Common myeloid progenitor, CD34-positive (primary cell): ENCODE measurements around the gene LELP1.
A peak's percentile ranks its signal among the peaks of the same experiment; 100 is the strongest.

Experiments used
- CTCF ChIA-PET: fragments of 350-600 bp; sonication (Branson Sonifier 250); formaldehyde crosslinking; loops from one replicate; lab custom pipeline; 2021; ENCODE audit warnings: antibody characterized with exemption; lab: Charles Lee
- POLR2A ChIA-PET: fragments of 350-600 bp; sonication (Branson Sonifier 250); formaldehyde crosslinking; loops from one replicate; lab custom pipeline; 2021; ENCODE audit warnings: antibody characterized with exemption; lab: Charles Lee
- DNase-seq, 3 donors: peaks; one replicate each; pipeline versions ENCODE4 v3.0.0 to v3.0.0-alpha.2; 2013
- H3K27ac ChIP-seq, 2 experiments: 1 replicate in 1 of 2; 2 replicates in 1 of 2; pipeline ENCODE4 v1.7.0; 2013; ENCODE audit warnings: inconsistent platforms in 2 of 2, low read length in 2 of 2, mild to moderate bottlenecking in 2 of 2, low read depth in 1 of 2, moderate library complexity in 1 of 2; ENCODE audit not compliant: severe bottlenecking in 2 of 2, insufficient read depth in 1 of 2, poor library complexity in 1 of 2
- H3K27me3 ChIP-seq, 5 experiments: replicated peaks in 2 of 5; 1 replicate in 3 of 5; 2 replicates in 2 of 5; pipeline versions ENCODE4 v1.6.1 to v1.7.0; 2013; ENCODE audit warnings: low read length in 4 of 5, mild to moderate bottlenecking in 2 of 5, moderate library complexity in 2 of 5, inconsistent platforms in 1 of 5; ENCODE audit not compliant: insufficient read depth in 5 of 5, control insufficient read depth in 4 of 5
- H3K36me3 ChIP-seq, 4 experiments: 1 replicate in 2 of 4; 2 replicates in 2 of 4; pipeline versions ENCODE4 v1.6.1 to v1.7.0; 2013; ENCODE audit warnings: low read length in 3 of 4, control low read depth in 1 of 4, mild to moderate bottlenecking in 1 of 4; ENCODE audit not compliant: control insufficient read depth in 4 of 4, insufficient read depth in 4 of 4
- H3K4me1 ChIP-seq, 4 experiments: 1 replicate in 3 of 4; 2 replicates in 1 of 4; pipeline versions ENCODE4 v1.6.1 to v1.7.1; 2013; ENCODE audit warnings: low read length in 3 of 4, mild to moderate bottlenecking in 3 of 4, control low read depth in 1 of 4, inconsistent platforms in 1 of 4, moderate library complexity in 1 of 4; ENCODE audit not compliant: control insufficient read depth in 4 of 4, insufficient read depth in 4 of 4; ENCODE audit errors: control extremely low read depth in 1 of 4
- H3K4me3 ChIP-seq, 7 experiments: 1 replicate in 4 of 7; 2 replicates in 3 of 7; pipeline versions ENCODE4 v1.5.1 to v1.7.0; 2013; ENCODE audit warnings: mild to moderate bottlenecking in 7 of 7, low read length in 6 of 7, moderate library complexity in 6 of 7, inconsistent platforms in 2 of 7, low read depth in 2 of 7, control low read depth in 1 of 7; ENCODE audit not compliant: insufficient read depth in 4 of 7, control insufficient read depth in 1 of 7; ENCODE audit errors: extremely low read depth in 1 of 7
- H3K9me3 ChIP-seq, 5 experiments: 1 replicate in 4 of 5; 2 replicates in 1 of 5; pipeline versions ENCODE4 v1.6.1 to v1.7.1; 2013; ENCODE audit warnings: low read length in 4 of 5, mild to moderate bottlenecking in 2 of 5, inconsistent platforms in 1 of 5, low read depth in 1 of 5, moderate library complexity in 1 of 5; ENCODE audit not compliant: control insufficient read depth in 4 of 5, insufficient read depth in 2 of 5; ENCODE audit errors: control extremely low read depth in 1 of 5
- WGBS: methylation state at CpG from one replicate; pipeline ENCODE4 v1.1.5; 2013; ENCODE audit not compliant: insufficient coverage; 5-methylcytosine and 5-hydroxymethylcytosine counted together

The LELP1 gene

DNA sequence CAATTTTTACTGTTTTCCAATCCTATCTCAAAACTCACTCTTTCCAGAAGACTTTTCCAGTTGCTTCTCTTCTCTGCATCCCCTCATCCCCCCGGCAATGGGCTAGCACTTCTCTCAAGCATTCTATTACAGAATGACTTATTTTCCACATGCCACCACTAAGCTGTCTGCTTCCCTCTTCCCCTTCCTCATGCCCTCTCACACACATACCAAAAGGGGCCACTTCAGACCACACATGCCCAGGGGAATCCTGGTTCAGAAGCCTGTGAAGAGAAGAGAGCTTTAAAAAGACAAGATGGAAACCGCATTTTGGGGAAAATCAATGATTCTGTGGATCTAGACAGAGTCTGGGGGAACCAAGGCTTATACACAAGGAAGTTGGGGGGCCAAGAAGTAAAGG lies 47.9 kb downstream of the LELP1 start:
- H3K36me3 ChIP-seq = no peaks in the 10 kb centered on the region
- no peak for DNase-seq
- no peaks in the 10 kb centered on the region for H3K9me3 ChIP-seq
- ChIA-PET POLR2A (no interaction called here), CTCF (interaction anchor here (1.1 to 1.4 kb wide), 2 partner anchors 11 to 12 kb away, joined by 3 read pairs; no protein-coding TSS in a partner anchor)
- WGBS = 60% methylated on average over 2 of the region's 2 CpGs
- no peak overlapping the region for H3K27ac ChIP-seq
- H3K27me3 ChIP-seq = peaks cover 0 to 6% (median 0%) of the 10 kb centered on the region in 5 experiments
- H3K4me1 ChIP-seq = no peaks in the 10 kb centered on the region
- no peak overlapping the region for H3K4me3 ChIP-seq

DNA sequence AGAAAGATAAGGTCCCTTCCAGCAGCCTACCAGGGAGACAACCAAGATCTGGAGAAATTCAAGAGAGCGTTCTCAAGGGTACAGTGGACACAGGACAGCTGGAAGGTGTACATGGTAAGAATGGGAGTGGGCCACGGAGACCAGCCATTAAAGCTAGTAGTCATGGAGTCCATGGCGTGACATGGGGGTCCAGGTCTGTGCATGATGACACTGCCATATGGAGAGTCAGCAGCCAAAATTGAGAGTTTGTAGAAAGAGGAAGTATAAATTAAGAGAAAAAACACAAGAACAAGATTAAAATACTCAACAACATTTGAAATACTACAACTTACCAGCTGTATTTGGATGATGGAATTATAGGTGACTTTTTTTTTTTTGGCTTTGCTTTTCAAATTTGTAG lies 48.3 kb downstream of the LELP1 start:
- no peaks in the 10 kb centered on the region for H3K36me3 ChIP-seq
- no peaks in the 10 kb centered on the region for H3K4me1 ChIP-seq
- ChIA-PET CTCF (interaction anchor here (1.1 to 1.4 kb wide), 2 partner anchors 11 to 12 kb away, joined by 3 read pairs; no protein-coding TSS in a partner anchor), POLR2A (no interaction called here)
- H3K27ac ChIP-seq = no peak overlapping the region
- no peaks in the 10 kb centered on the region for H3K9me3 ChIP-seq
- DNase-seq = peak in 2 of 3 donors; percentile 26 to 43
- WGBS = 90% methylated on average over 2 of the region's 3 CpGs
- no peak overlapping the region for H3K4me3 ChIP-seq
- peaks cover 0 to 6% (median 0%) of the 10 kb centered on the region in 5 experiments for H3K27me3 ChIP-seq

DNA sequence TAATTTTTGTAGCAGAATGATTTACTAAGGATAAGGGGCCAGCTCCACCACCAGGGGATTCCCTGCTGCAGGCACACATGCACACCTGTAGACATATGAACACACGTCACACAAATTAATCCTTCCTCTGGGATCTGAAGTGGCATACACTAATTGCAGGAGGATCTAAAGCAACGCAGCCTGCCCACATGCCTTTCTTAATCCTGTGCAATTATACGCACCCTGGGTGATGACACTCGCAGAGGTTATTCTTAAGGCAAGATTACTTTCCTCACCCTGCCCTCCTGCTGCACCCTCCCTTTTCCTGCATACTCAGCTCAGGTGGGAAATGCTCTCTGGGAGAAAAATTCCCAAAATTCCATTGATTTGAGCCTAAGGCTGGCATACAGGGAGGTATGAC lies 48.8 kb downstream of the LELP1 start:
- no peak for DNase-seq
- Histone ChIP-seq H3K4me3 (no peak overlapping the region), H3K27me3 (peaks cover 0 to 4% (median 0%) of the 10 kb centered on the region in 5 experiments), H3K9me3 (no peaks in the 10 kb centered on the region), H3K36me3 (no peaks in the 10 kb centered on the region), H3K4me1 (no peaks in the 10 kb centered on the region), H3K27ac (no peak overlapping the region)
- CTCF ChIA-PET = interaction anchor here (1.1 to 1.4 kb wide), 2 partner anchors 10 to 13 kb away, joined by 3 read pairs; no protein-coding TSS in a partner anchor
- POLR2A ChIA-PET = no interaction called here
- 100% methylated on average over 3 of the region's 4 CpGs for WGBS

DNA sequence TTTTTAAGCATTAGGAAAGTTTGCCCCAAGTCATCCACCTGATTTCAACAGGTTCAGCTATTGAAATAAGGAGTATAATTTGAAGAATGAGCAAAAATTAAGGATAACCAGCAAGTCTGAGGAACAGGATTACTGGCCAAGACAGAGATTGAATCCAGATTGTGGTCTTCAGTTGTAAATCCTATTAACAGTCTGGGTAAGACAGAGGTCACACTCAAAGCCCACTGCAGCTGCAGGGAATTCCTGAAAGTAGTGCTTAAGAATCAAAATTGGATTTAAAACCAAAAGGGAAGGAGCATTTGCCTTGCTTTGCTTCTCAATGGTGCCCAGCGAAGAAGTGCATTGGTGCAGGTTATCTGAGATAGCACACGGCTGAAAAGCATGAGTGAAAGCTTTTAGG lies 49.8 kb downstream of the LELP1 start:
- 47% methylated on average over 2 of the region's 2 CpGs for WGBS
- ChIA-PET CTCF (interaction anchor here (0.8 to 1.6 kb wide), 2 partner anchors 11 to 23 kb away, joined by 3 to 4 read pairs; no protein-coding TSS in a partner anchor), POLR2A (no interaction called here)
- Histone ChIP-seq H3K27ac (no peak overlapping the region), H3K27me3 (peaks cover 0 to 1% (median 0%) of the 10 kb centered on the region in 5 experiments), H3K4me3 (no peak overlapping the region), H3K36me3 (no peaks in the 10 kb centered on the region), H3K9me3 (no peaks in the 10 kb centered on the region), H3K4me1 (no peaks in the 10 kb centered on the region)
- no peak for DNase-seq

DNA sequence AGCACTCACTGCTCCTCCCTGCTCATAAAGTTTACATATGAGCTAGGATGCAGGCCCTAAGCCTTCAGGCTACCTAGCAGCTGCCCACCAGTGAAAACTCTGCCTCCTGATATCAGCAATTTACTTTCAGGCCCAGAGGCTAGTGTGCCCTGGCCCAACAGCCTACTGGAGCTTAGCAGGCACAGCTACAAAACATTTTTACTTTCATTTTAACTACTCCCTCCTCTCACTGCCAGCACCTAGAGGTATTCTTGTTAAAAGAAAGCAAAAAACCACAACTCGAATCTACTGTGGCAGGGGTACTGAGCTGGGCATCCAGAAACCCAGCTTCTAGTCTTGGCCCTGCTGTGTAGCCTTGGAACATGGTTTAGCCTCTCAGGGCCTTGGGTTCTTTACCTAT lies 50.5 kb downstream of the LELP1 start:
- 50% methylated on average over 1 of the region's 1 CpG for WGBS

More for the DNA sequence above, 50.5 kb downstream of the LELP1 start:
- Histone ChIP-seq H3K4me1 (no peaks in the 10 kb centered on the region), H3K27ac (no peak overlapping the region), H3K9me3 (no peaks in the 10 kb centered on the region), H3K36me3 (no peaks in the 10 kb centered on the region), H3K4me3 (no peak overlapping the region), H3K27me3 (peaks cover 0 to 4% (median 0%) of the 10 kb centered on the region in 5 experiments)
- no peak for DNase-seq
- POLR2A ChIA-PET = no interaction called here
- CTCF ChIA-PET = interaction anchor here (0.8 to 1.6 kb wide), 3 partner anchors 10 to 23 kb away, joined by 3 to 4 read pairs (median 4); no protein-coding TSS in a partner anchor
